ENCODE results near the gene TSPYL4.

Gene TSPYL4

GRCh38 chr6:116223355-116223754 lies 30.5 kb downstream of the TSPYL4 start:
- Histone ChIP-seq H3K36me3 (ENCODE audit: insufficient read depth, low read length) (no peaks in the 10 kb centered on the region), H3K4me1 (ENCODE audit: insufficient read depth, low read length) (peaks cover 12% of the 10 kb centered on the region; the same call in 1 of the 2 replicates), H3K9ac (ENCODE audit: low read depth, low read length) (no peak overlapping the region), H3K9me3 (ENCODE audit: control insufficient read depth, insufficient read depth, low read length) (no peaks in the 10 kb centered on the region)

- Histone ChIP-seq H3K36me3 (ENCODE audit: insufficient read depth, low read length) (no peaks in the 10 kb centered on the region), H3K9me3 (ENCODE audit: control insufficient read depth, insufficient read depth, low read length) (no peaks in the 10 kb centered on the region), H3K9ac (ENCODE audit: low read depth, low read length) (no peak overlapping the region), H3K4me1 (ENCODE audit: insufficient read depth, low read length) (peaks cover 12% of the 10 kb centered on the region; the same call in 1 of the 2 replicates)
These were observed 32.0 kb downstream of the TSPYL4 start for GRCh38 chr6:116221911-116222310.

DNA sequence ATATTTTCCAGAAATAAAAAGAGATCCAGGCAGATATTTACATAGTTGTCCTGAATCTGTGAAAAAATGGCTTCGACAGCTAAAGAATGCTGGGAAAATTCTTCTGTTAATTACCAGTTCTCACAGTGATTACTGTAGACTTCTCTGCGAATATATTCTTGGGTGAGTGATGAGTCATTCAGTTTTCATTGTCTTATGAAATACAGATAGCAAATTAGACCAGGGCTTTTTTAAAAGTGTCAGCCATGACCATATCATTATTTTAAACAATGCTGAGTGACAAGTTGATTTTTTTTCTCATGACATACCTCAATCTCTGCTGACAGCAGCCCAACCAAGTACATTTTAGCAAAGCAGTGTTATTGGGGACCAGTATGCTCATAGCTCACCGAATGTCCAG lies 32.8 kb downstream of the TSPYL4 start:
- H3K9me3 ChIP-seq (ENCODE audit: control insufficient read depth, insufficient read depth, low read length), result no peaks in the 10 kb centered on the region
- H3K9ac ChIP-seq (ENCODE audit: low read depth, low read length), result no peak overlapping the region
- H3K4me1 ChIP-seq (ENCODE audit: insufficient read depth, low read length), result peaks cover 12% of the 10 kb centered on the region; the same call in 1 of the 2 replicates
- H3K36me3 ChIP-seq (ENCODE audit: insufficient read depth, low read length), result no peaks in the 10 kb centered on the region

DNA sequence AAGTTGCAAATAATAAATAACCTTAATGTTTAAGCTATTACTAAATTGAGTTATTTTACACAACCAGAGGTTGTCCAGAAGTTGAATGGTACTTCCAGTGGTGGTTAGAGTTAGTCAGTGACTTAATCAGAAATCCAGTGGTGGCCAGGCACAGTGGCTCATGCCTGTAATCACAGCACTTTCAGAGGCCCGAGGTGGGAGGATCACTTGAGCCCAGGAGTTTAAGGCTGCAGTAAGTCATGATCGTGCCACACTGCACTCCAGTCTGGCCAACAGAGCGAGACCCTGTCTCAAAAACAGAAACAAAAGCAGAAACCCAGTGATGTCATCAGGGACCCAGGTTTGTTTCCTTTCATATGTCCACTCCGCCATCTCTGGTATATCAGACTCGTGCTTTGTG lies 35.0 kb downstream of the TSPYL4 start:
- no peak overlapping the region for H3K9ac ChIP-seq (ENCODE audit: low read depth, low read length)
- H3K4me1 ChIP-seq (ENCODE audit: insufficient read depth, low read length), result peaks cover 12% of the 10 kb centered on the region; the same call in 1 of the 2 replicates
- H3K36me3 ChIP-seq (ENCODE audit: insufficient read depth, low read length), result no peaks in the 10 kb centered on the region
- H3K9me3 ChIP-seq (ENCODE audit: control insufficient read depth, insufficient read depth, low read length), result no peaks in the 10 kb centered on the region

GRCh38 chr6:116218172-116218633 lies 35.7 kb downstream of the TSPYL4 start:
- H3K36me3 ChIP-seq (ENCODE audit: insufficient read depth, low read length), result no peaks in the 10 kb centered on the region
- H3K9me3 ChIP-seq (ENCODE audit: control insufficient read depth, insufficient read depth, low read length), result no peaks in the 10 kb centered on the region
- no peak overlapping the region for H3K9ac ChIP-seq (ENCODE audit: low read depth, low read length)
- peaks cover 7% of the 10 kb centered on the region; the same call in 1 of the 2 replicates for H3K4me1 ChIP-seq (ENCODE audit: insufficient read depth, low read length)

GRCh38 chr6:116217069-116217468 lies 36.8 kb downstream of the TSPYL4 start:
- Histone ChIP-seq H3K36me3 (ENCODE audit: insufficient read depth, low read length) (no peaks in the 10 kb centered on the region), H3K9me3 (ENCODE audit: control insufficient read depth, insufficient read depth, low read length) (no peaks in the 10 kb centered on the region), H3K4me1 (ENCODE audit: insufficient read depth, low read length) (no peaks in the 10 kb centered on the region)

DNA sequence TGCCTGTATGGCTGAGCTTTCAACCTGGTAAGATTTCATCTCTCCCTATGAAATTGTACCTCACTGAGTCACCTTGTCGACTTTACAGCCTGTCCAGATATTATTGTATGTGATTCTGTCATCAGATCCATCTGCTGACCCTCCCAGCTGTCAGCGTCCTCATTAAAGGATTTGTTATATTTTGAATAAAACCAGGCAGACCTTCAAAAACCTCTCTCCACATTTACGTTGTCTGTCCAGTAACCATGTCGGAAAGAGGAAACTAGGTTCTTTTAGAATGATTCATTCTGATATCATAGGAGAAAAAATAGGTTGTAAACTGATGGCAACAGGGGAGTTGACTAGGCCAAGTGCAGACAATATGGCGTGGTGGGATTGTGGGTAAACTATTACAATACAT lies 38.5 kb downstream of the TSPYL4 start:
- Histone ChIP-seq H3K4me1 (ENCODE audit: insufficient read depth, low read length) (no peaks in the 10 kb centered on the region), H3K9me3 (ENCODE audit: control insufficient read depth, insufficient read depth, low read length) (no peaks in the 10 kb centered on the region), H3K36me3 (ENCODE audit: insufficient read depth, low read length) (no peaks in the 10 kb centered on the region), H3K9ac (ENCODE audit: low read depth, low read length) (no peak overlapping the region)

More at GRCh38 chr6:116217069-116217468, 36.8 kb downstream of the TSPYL4 start:
- no peak overlapping the region for H3K9ac ChIP-seq (ENCODE audit: low read depth, low read length)

- Histone ChIP-seq H3K4me1 (ENCODE audit: insufficient read depth, low read length) (no peaks in the 10 kb centered on the region), H3K9me3 (ENCODE audit: control insufficient read depth, insufficient read depth, low read length) (no peaks in the 10 kb centered on the region), H3K36me3 (ENCODE audit: insufficient read depth, low read length) (no peaks in the 10 kb centered on the region), H3K9ac (ENCODE audit: low read depth, low read length) (no peak overlapping the region)
These were observed 39.2 kb downstream of the TSPYL4 start for GRCh38 chr6:116214681-116215080.

GRCh38 chr6:116210750-116211425 lies 43.0 kb downstream of the TSPYL4 start:
- no peak overlapping the region for H3K9ac ChIP-seq (ENCODE audit: low read depth, low read length)
- no peaks in the 10 kb centered on the region for H3K9me3 ChIP-seq (ENCODE audit: control insufficient read depth, insufficient read depth, low read length)
- H3K36me3 ChIP-seq (ENCODE audit: insufficient read depth, low read length), result no peaks in the 10 kb centered on the region
- H3K4me1 ChIP-seq (ENCODE audit: insufficient read depth, low read length), result no peaks in the 10 kb centered on the region

DNA sequence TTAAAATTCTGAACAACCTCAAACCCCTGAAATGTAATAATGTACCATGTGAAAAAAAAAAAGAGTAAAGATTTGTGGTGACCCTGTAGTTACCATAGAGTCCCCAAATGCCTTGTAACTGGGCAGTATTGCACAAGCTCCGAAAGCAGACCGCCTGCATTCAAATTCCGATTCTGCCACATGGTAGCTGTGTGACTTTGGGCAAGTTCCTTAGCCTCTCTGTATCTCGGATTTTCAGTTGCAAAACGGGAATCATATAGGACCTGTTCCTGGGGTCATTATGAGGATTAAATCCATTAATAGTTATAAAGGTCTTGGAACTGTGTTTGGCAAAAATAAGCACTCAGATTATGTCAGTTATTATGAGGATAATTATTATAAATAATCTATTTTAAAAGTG lies 43.6 kb downstream of the TSPYL4 start:
- Histone ChIP-seq H3K9me3 (ENCODE audit: control insufficient read depth, insufficient read depth, low read length) (no peaks in the 10 kb centered on the region), H3K4me1 (ENCODE audit: insufficient read depth, low read length) (no peaks in the 10 kb centered on the region), H3K9ac (ENCODE audit: low read depth, low read length) (no peak overlapping the region), H3K36me3 (ENCODE audit: insufficient read depth, low read length) (no peaks in the 10 kb centered on the region)

- Histone ChIP-seq H3K36me3 (ENCODE audit: insufficient read depth, low read length) (no peaks in the 10 kb centered on the region), H3K4me1 (ENCODE audit: insufficient read depth, low read length) (no peaks in the 10 kb centered on the region), H3K9me3 (ENCODE audit: control insufficient read depth, insufficient read depth, low read length) (no peaks in the 10 kb centered on the region), H3K9ac (ENCODE audit: low read depth, low read length) (no peak overlapping the region)
These were observed 45.7 kb downstream of the TSPYL4 start for GRCh38 chr6:116208056-116208785.

DNA sequence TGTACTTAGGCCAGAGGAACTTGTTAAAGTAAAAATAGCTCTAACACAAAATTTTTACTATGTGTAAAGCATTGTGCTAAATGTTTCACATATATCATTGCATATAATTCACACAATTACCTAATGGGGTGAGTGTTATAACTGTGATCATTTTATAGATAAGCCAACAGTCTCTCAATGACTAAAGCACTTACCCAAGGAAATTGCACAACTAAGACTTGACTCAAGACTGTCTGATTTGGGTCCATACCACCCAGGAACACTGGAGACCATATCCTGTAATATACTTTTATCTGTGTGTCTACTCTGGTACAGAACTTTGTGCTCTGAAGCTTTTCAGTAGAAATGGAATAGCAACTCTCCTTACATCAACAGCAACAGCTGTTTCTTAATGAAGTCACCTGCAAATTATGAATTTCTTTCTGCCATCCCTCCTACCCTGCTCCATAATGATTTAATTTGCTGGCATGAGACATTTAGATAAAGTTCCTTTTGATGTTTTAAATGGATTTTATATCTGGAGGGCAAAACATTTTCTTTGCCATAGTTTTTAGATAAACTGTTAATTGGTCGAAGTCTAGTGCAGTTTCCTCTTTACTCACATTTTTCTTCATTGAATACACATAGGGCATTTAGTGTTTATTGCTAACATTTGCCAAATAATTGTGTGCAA lies 47.5 kb downstream of the TSPYL4 start:
- H3K36me3 ChIP-seq (ENCODE audit: insufficient read depth, low read length), result no peaks in the 10 kb centered on the region

DNA sequence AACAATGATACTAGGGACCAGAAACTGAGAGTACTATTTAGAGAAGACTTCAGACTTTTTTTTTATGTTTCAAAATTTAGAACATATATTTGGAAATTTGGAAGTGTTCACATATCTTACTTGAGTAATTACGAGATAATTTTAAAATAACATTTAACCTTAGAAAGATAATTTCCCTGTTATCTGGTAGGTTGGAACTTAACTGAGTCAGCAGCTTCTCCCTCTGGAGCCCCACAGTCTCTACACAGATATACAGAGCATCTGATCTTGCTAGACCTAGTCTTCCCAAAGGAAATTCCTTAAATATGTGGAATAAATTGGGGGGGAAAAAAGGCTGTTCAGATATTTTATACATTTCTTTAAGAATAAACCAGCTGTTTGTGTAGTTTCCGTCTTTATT lies 48.6 kb downstream of the TSPYL4 start:
- Histone ChIP-seq H3K36me3 (ENCODE audit: insufficient read depth, low read length) (no peaks in the 10 kb centered on the region), H3K9me3 (ENCODE audit: control insufficient read depth, insufficient read depth, low read length) (no peaks in the 10 kb centered on the region), H3K4me1 (ENCODE audit: insufficient read depth, low read length) (no peaks in the 10 kb centered on the region), H3K9ac (ENCODE audit: low read depth, low read length) (no peak overlapping the region)

More for the DNA sequence above, 47.5 kb downstream of the TSPYL4 start:
- H3K4me1 ChIP-seq (ENCODE audit: insufficient read depth, low read length), result no peaks in the 10 kb centered on the region
- H3K9ac ChIP-seq (ENCODE audit: low read depth, low read length), result no peak overlapping the region
- H3K9me3 ChIP-seq (ENCODE audit: control insufficient read depth, insufficient read depth, low read length), result no peaks in the 10 kb centered on the region

DNA sequence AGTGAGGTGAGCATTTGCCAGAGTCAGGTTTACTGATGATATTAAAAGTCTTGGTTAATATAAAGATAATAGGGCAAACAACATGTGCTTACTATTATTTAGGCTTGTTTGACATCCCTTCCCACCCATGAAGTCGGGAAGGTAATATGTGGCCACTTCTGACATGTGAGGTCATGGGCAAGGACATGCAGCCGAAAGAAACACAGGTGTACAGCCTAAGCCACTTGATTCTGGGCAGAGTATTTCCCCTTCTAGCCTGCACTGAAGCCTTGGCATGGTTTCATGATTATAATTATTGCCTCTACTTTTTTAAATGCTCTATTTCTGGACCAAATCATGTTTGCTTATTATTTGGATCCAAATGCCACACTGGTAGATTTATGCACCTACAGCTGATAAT lies 52.3 kb downstream of the TSPYL4 start:
- Histone ChIP-seq H3K9me3 (ENCODE audit: control insufficient read depth, insufficient read depth, low read length) (no peaks in the 10 kb centered on the region), H3K4me1 (ENCODE audit: insufficient read depth, low read length) (no peaks in the 10 kb centered on the region), H3K9ac (ENCODE audit: low read depth, low read length) (no peak overlapping the region), H3K36me3 (ENCODE audit: insufficient read depth, low read length) (no peaks in the 10 kb centered on the region)

Measured in ES-I3 (cell line).